ENCODE results near the gene ZNF469.

Gene ZNF469

DNA sequence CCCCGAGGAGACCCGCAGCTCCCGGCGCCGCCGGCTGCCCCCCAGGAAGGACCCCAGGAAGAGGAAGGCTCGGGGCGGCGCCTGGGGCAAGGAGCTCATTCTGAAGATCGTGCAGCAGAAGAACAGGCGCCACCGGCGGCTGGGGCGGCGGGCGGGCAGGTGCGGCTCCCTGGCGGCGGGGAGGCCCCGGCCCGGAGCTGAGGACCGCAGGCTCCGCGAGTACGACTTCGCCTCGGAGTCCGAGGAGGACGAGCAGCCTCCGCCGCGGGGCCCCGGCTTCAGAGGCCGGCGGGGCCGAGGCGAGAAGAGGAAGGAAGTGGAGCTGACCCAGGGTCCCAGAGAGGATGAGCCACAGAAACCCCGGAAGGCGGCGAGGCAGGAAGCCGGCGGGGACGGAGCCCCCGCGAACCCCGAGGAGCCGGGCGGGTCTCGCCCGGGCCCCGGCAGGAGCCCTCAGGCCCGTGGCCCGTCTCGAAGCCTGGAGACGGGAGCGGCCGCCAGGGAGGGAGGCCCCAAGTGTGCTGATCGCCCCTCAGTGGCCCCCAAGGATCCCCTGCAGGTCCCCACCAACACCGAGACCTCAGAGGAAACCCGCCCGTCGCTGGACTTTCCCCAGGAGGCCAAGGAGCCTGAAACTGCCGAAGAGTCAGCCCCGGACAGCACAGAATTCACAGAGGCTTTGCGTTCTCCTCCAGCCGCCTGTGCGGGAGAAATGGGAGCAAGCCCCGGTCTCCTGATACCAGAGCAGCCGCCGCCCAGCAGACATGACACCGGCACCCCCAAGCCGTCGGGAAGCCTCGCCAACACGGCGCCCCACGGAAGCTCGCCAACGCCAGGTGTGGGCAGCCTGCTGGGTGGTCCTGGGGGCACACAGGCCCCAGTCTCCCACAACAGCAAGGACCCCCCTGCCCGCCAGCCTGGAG lies 48.0 kb downstream of the ZNF469 start:
- in situ Hi-C loops (cut with HindIII; ENCODE audit: low pct_ligation_motif_present, low pct_unique_long_range_greater_than_20kb, low sequenced_read_pairs) = loop anchor here (25.0 kb wide), 1 partner anchor 107 kb away; no protein-coding TSS in a partner anchor
- DNase-seq = no peak

GRCh38 chr16:88431651-88432050 lies 48.9 kb downstream of the ZNF469 start:
- in situ Hi-C loops (cut with HindIII; ENCODE audit: low pct_ligation_motif_present, low pct_unique_long_range_greater_than_20kb, low sequenced_read_pairs) = loop anchor here (25.0 kb wide), 1 partner anchor 106 kb away; no protein-coding TSS in a partner anchor

GRCh38 chr16:88432174-88432573 lies 49.4 kb downstream of the ZNF469 start:
- in situ Hi-C loops (cut with HindIII; ENCODE audit: low pct_ligation_motif_present, low pct_unique_long_range_greater_than_20kb, low sequenced_read_pairs) = loop anchor here (25.0 kb wide), 1 partner anchor 105 kb away; no protein-coding TSS in a partner anchor
- no peak for DNase-seq

More at GRCh38 chr16:88431651-88432050, 48.9 kb downstream of the ZNF469 start:
- DNase-seq = no peak

Measured in ACHN (cell line).